Panc1 (cell line): ENCODE measurements around the gene ZNF547. TPM values are rescaled to one million over a fixed set of nuclear protein-coding genes. Genes with fewer than 3 reads are reported as not detected.

Experiments used
- ATAC-seq: fragments of 200-7000 bp; cut with Tn5 transposase; 2 replicates; pipeline ENCODE4 v1.9.1; 2020; ENCODE audit warnings: mild to moderate bottlenecking, moderate library complexity
- BruUV-seq: library from RNA; stranded (reverse); fragments of 400-500 nt; replicated peaks from 2 replicates; lab custom pipeline; 2021; lab: Mats Ljungman, UMichigan
- CTCF ChIA-PET: fragments of 300-600 bp; sonication (Branson Sonifier 250); formaldehyde crosslinking; loops from one replicate; lab custom pipeline; 2022; ENCODE audit warnings: antibody characterized with exemption; lab: Charles Lee
- POLR2A ChIA-PET: fragments of 300-600 bp; sonication (Branson Sonifier 250); formaldehyde crosslinking; loops from one replicate; lab custom pipeline; 2022; ENCODE audit warnings: antibody characterized with exemption; lab: Charles Lee
- DNase-seq: peaks from one replicate; pipeline ENCODE4 v3.0.0-alpha.2; 2010; ENCODE audit warnings: low read depth, low spot score
- H3K27ac ChIP-seq: 2 replicates; pipeline ENCODE4 v1.5.1; 2011; ENCODE audit warnings: mild to moderate bottlenecking, low read length, inconsistent platforms
- H3K27me3 ChIP-seq: fragments of 200-500 bp; sonication (Bioruptor generic); 2 replicates; pipeline ENCODE4 v1.6.0; 2014; ENCODE audit warnings: low read length, inconsistent platforms; ENCODE audit not compliant: control insufficient read depth, insufficient read depth
- H3K36me3 ChIP-seq: fragments of 200-500 bp; sonication (Bioruptor generic); 2 replicates; pipeline ENCODE4 v1.5.1; 2014; ENCODE audit warnings: inconsistent platforms, mild to moderate bottlenecking, low read length, moderate library complexity; ENCODE audit not compliant: control insufficient read depth, insufficient read depth
- H3K4me1 ChIP-seq: 2 replicates; pipeline ENCODE4 v1.5.1; 2011; ENCODE audit warnings: inconsistent platforms, mild to moderate bottlenecking, low read length, moderate library complexity; ENCODE audit not compliant: control insufficient read depth, insufficient read depth
- H3K4me3 ChIP-seq, 2 experiments: 2 replicates each; pipeline ENCODE4 v1.5.1; 2011 to 2012; ENCODE audit warnings: low read depth in 2 of 2, low read length in 2 of 2, mild to moderate bottlenecking in 2 of 2, inconsistent platforms in 1 of 2, moderate library complexity in 1 of 2
- H3K9me3 ChIP-seq: fragments of 200-500 bp; sonication (Bioruptor generic); 2 replicates; pipeline ENCODE4 v1.5.1; 2014; ENCODE audit warnings: low read depth, mild to moderate bottlenecking, inconsistent platforms, low read length, moderate library complexity; ENCODE audit not compliant: control insufficient read depth, insufficient read depth
- POLR2AphosphoS5 ChIP-seq: IDR thresholded peaks from 2 replicates; pipeline ENCODE4 v1.6.1; 2012; ENCODE audit warnings: mild to moderate bottlenecking, low read depth, low read length, moderate library complexity
- SIN3A ChIP-seq: IDR thresholded peaks from 2 replicates; pipeline ENCODE4 v1.6.1; 2012; ENCODE audit warnings: low read depth, mild to moderate bottlenecking, low read length, moderate library complexity, borderline replicate concordance; ENCODE audit not compliant: insufficient read depth
- TCF7L2 ChIP-seq: IDR thresholded peaks from 2 replicates; pipeline ENCODE4 v1.6.1; 2011; ENCODE audit warnings: mild to moderate bottlenecking, low read depth, low read length, inconsistent platforms
- in situ Hi-C: cut with HindIII; loops from 2 replicates; pipeline ENCODE4 v1.10.0; 2016; ENCODE audit warnings: low sequenced_read_pairs, low pct_unique_long_range_greater_than_20kb
- intact Hi-C: fragments of 100-400 bp; cut with micrococcal nuclease; formaldehyde crosslinking; loops from one replicate; pipeline ENCODE4 v1.10.0; 2022; ENCODE audit not compliant: unreplicated experiment
- total RNA-seq: library from RNA; stranded (reverse); gene quantifications from one replicate; pipeline ENCODE4 v1.2.1, GENCODE V29; 2021; ENCODE audit not compliant: unreplicated experiment
- TF ChIP-seq, protein P1 (sequence below): fragments of 450-650 bp; IDR thresholded peaks from 2 replicates; pipeline ENCODE4 v1.5.1; 2017; ENCODE audit warnings: mild to moderate bottlenecking
- TF ChIP-seq, protein P2 (sequence below), 2 experiments: IDR thresholded peaks; 2 replicates each; pipeline ENCODE4 v1.6.1; 2011 to 2012; ENCODE audit warnings: low read depth in 2 of 2, control low read depth in 1 of 2, low read length in 1 of 2, mild to moderate bottlenecking in 1 of 2, moderate library complexity in 1 of 2; ENCODE audit not compliant: insufficient read depth in 1 of 2

Gene ZNF547
- total RNA-seq, 1 experiment from 2014 or later = 4.1 TPM

DNA sequence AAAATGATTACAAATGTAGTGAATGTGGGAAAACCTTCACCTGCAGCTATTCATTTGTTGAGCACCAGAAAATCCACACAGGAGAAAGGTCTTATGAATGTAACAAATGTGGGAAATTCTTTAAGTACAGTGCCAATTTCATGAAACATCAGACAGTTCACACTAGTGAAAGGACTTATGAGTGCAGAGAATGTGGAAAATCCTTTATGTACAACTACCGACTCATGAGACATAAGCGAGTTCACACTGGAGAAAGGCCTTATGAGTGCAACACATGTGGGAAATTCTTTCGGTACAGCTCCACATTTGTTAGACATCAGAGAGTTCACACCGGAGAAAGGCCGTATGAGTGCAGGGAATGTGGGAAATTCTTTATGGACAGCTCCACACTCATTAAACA is 35.5 kb downstream of the ZNF547 start:
- intact Hi-C loops (no loop called here), in situ Hi-C loops (no loop called here)
- H3K4me1 ChIP-seq = no peaks in the 10 kb centered on the region
- H3K27me3 ChIP-seq = no peaks in the 10 kb centered on the region
- ChIA-PET POLR2A (no interaction called here), CTCF (no interaction called here)
- 0 out of 2 replicates have a peak, but pooled peaks cover 2% of the 10 kb centered on the region for H3K36me3 ChIP-seq
- DNase-seq = no peak
- H3K27ac ChIP-seq = no peak overlapping the region
- ATAC-seq = no peak
- TF ChIP-seq, protein P1, sequence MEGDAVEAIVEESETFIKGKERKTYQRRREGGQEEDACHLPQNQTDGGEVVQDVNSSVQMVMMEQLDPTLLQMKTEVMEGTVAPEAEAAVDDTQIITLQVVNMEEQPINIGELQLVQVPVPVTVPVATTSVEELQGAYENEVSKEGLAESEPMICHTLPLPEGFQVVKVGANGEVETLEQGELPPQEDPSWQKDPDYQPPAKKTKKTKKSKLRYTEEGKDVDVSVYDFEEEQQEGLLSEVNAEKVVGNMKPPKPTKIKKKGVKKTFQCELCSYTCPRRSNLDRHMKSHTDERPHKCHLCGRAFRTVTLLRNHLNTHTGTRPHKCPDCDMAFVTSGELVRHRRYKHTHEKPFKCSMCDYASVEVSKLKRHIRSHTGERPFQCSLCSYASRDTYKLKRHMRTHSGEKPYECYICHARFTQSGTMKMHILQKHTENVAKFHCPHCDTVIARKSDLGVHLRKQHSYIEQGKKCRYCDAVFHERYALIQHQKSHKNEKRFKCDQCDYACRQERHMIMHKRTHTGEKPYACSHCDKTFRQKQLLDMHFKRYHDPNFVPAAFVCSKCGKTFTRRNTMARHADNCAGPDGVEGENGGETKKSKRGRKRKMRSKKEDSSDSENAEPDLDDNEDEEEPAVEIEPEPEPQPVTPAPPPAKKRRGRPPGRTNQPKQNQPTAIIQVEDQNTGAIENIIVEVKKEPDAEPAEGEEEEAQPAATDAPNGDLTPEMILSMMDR = no peak
- TF ChIP-seq SIN3A = no peak
- no peak for TF ChIP-seq POLR2AphosphoS5
- TF ChIP-seq, protein P2, sequence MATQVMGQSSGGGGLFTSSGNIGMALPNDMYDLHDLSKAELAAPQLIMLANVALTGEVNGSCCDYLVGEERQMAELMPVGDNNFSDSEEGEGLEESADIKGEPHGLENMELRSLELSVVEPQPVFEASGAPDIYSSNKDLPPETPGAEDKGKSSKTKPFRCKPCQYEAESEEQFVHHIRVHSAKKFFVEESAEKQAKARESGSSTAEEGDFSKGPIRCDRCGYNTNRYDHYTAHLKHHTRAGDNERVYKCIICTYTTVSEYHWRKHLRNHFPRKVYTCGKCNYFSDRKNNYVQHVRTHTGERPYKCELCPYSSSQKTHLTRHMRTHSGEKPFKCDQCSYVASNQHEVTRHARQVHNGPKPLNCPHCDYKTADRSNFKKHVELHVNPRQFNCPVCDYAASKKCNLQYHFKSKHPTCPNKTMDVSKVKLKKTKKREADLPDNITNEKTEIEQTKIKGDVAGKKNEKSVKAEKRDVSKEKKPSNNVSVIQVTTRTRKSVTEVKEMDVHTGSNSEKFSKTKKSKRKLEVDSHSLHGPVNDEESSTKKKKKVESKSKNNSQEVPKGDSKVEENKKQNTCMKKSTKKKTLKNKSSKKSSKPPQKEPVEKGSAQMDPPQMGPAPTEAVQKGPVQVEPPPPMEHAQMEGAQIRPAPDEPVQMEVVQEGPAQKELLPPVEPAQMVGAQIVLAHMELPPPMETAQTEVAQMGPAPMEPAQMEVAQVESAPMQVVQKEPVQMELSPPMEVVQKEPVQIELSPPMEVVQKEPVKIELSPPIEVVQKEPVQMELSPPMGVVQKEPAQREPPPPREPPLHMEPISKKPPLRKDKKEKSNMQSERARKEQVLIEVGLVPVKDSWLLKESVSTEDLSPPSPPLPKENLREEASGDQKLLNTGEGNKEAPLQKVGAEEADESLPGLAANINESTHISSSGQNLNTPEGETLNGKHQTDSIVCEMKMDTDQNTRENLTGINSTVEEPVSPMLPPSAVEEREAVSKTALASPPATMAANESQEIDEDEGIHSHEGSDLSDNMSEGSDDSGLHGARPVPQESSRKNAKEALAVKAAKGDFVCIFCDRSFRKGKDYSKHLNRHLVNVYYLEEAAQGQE (IDR thresholded peaks at IDR 0.05; ENCODE audit: insufficient read depth in 1 of 2, low read depth in 2 of 2, low read length in 1 of 2) = no peak
- no peak for TF ChIP-seq TCF7L2
- H3K9me3 ChIP-seq = peaks cover 52% of the 10 kb centered on the region
- no TSS peak for BruUV-seq
- H3K4me3 ChIP-seq = no peak overlapping the region

DNA sequence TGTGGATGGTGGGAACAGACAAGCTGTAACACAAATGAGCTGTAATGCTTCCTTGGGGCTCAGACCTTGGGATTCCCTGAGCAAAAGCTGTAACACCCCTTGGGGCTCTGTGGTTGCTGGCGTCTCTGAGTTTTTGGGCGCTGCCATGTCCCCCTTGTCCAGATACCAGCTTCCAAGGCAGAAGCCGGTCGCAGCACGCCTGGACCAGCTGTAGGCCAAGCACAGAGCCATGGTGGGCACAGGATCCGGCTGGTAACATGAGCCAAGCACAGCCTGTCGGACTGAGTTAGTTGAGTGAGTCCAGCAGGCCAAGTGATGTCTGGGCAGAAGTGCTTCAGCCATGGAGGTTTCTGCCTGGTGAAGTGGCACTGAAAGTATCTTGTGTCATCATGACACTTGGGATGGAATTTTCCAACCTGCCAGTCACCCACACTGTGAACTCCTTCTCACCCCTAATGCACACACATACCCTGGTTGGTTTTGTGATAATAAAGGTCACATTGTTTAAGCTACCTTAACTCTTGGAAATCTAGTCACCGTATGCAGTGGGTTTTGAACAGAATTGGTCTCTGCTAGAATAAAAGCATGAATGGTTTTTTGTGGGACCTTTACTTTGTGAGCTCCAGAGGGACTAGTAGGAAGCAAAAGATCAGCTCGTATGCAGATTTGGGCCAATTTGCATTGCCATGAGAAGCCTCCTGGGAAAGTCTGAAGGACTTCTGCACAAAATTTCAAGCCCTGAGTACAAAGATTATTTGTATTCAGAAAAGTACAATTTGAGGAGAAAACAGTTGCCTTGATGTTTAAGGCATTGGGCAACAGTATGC is 40.6 kb downstream of the ZNF547 start:
- intact Hi-C loops (no loop called here), in situ Hi-C loops (no loop called here)
- no peak overlapping the region for H3K4me3 ChIP-seq
- TF ChIP-seq, protein P2 (IDR thresholded peaks at IDR 0.05; ENCODE audit: insufficient read depth in 1 of 2, low read depth in 2 of 2, low read length in 1 of 2) = no peak
- TF ChIP-seq SIN3A = no peak
- TF ChIP-seq, protein P1 = no peak
- no peak for TF ChIP-seq TCF7L2
- no peak for TF ChIP-seq POLR2AphosphoS5
- H3K36me3 ChIP-seq = no peaks in the 10 kb centered on the region
- ChIA-PET POLR2A (no interaction called here), CTCF (no interaction called here)
- peaks cover 33% of the 10 kb centered on the region for H3K9me3 ChIP-seq
- no peak for ATAC-seq
- no peaks in the 10 kb centered on the region for H3K27me3 ChIP-seq
- no peaks in the 10 kb centered on the region for H3K4me1 ChIP-seq
- no peak for DNase-seq
- H3K27ac ChIP-seq = no peak overlapping the region
- no TSS peak for BruUV-seq
